ENCODE data around the gene SERINC5.
A peak's percentile ranks its signal among the peaks of the same experiment; 100 is the strongest.

The SERINC5 gene

GRCh38 chr5:80090884-80091166, 165.0 kb downstream of the SERINC5 start:
- DNase-seq, result no peak

- DNase-seq, result peak; percentile 35
Measured at GRCh38 chr5:80083101-80083890, 172.6 kb downstream of the SERINC5 start.

GRCh38 chr5:80082731-80083100, 173.1 kb downstream of the SERINC5 start:
- peak; percentile 82 for DNase-seq

- DNase-seq, result no peak
Measured at GRCh38 chr5:80082281-80082680, 173.6 kb downstream of the SERINC5 start.

- no peak for DNase-seq
Measured at GRCh38 chr5:80078921-80079320, 176.9 kb downstream of the SERINC5 start.

GRCh38 chr5:80077051-80077714, 178.7 kb downstream of the SERINC5 start:
- no peak for DNase-seq

GRCh38 chr5:80076131-80077050, 179.5 kb downstream of the SERINC5 start:
- DNase-seq, result no peak

GRCh38 chr5:80072103-80073073, 183.5 kb downstream of the SERINC5 start:
- no peak for DNase-seq

GRCh38 chr5:80071510-80072021, 184.3 kb downstream of the SERINC5 start:
- DNase-seq, result no peak

- no peak for DNase-seq
Measured at GRCh38 chr5:80070338-80071056, 185.4 kb downstream of the SERINC5 start.

GRCh38 chr5:80069918-80070318, 185.9 kb downstream of the SERINC5 start:
- DNase-seq, result no peak

- no peak for DNase-seq
Measured at GRCh38 chr5:80069251-80069800, 186.5 kb downstream of the SERINC5 start.

GRCh38 chr5:80068775-80069174, 187.1 kb downstream of the SERINC5 start:
- DNase-seq, result no peak

- DNase-seq, result no peak
Measured at GRCh38 chr5:80068246-80068636, 187.6 kb downstream of the SERINC5 start.

GRCh38 chr5:80067531-80068245, 188.2 kb downstream of the SERINC5 start:
- no peak for DNase-seq

GRCh38 chr5:80067016-80067415, 188.8 kb downstream of the SERINC5 start:
- no peak for DNase-seq

- DNase-seq, result no peak
Measured at GRCh38 chr5:80064124-80064523, 191.7 kb downstream of the SERINC5 start.
